Fibroblast of lung (primary cell): ENCODE measurements around the gene IBTK. TPM values are rescaled to one million over a fixed set of nuclear protein-coding genes. Genes with fewer than 3 reads are reported as not detected.

ENCODE experiments used
- DNase-seq, 2 donors: peaks; one replicate each; pipeline versions ENCODE4 v3.0.0 to v3.0.0-alpha.2; 2010; ENCODE audit warnings: low read depth in 2 of 2
- H2AFZ ChIP-seq: 2 replicates; pipeline ENCODE4 v1.5.1; 2012; ENCODE audit warnings: low read length, control low read depth, inconsistent platforms
- H3K27ac ChIP-seq: 2 replicates; pipeline ENCODE4 v1.5.1; 2011; ENCODE audit warnings: low read length, control low read depth; ENCODE audit not compliant: insufficient read depth
- H3K27me3 ChIP-seq: 2 replicates; pipeline ENCODE4 v1.5.1; 2011; ENCODE audit warnings: mild to moderate bottlenecking, low read length; ENCODE audit not compliant: control insufficient read depth, insufficient read depth
- H3K36me3 ChIP-seq: 2 replicates; pipeline ENCODE4 v1.5.1; 2011; ENCODE audit warnings: low read length; ENCODE audit not compliant: control insufficient read depth, insufficient read depth
- H3K4me1 ChIP-seq: 2 replicates; pipeline ENCODE4 v1.5.1; 2011; ENCODE audit warnings: low read length; ENCODE audit not compliant: control insufficient read depth, insufficient read depth; ENCODE audit errors: extremely low read depth
- H3K4me2 ChIP-seq: 2 replicates; pipeline ENCODE4 v1.5.1; 2011; ENCODE audit warnings: low read length, control low read depth; ENCODE audit not compliant: insufficient read depth; ENCODE audit errors: extremely low read depth
- H3K4me3 ChIP-seq, 4 experiments: fragments of 200-600 bp in 1 of 4; sonication (generic) in 1 of 4; replicated peaks in 1 of 4; 2 replicates each; pipeline ENCODE4 v1.5.1; 2011 to 2016; ENCODE audit warnings: low read length in 4 of 4, low read depth in 3 of 4, mild to moderate bottlenecking in 3 of 4, control low read depth in 2 of 4, inconsistent platforms in 1 of 4, mixed read lengths in 1 of 4; ENCODE audit not compliant: insufficient read depth in 1 of 4; ENCODE audit errors: control extremely low read depth in 1 of 4
- H3K79me2 ChIP-seq: 2 replicates; pipeline ENCODE4 v1.5.1; 2012; ENCODE audit warnings: mild to moderate bottlenecking, low read length, inconsistent platforms; ENCODE audit not compliant: control insufficient read depth, insufficient read depth
- H3K9ac ChIP-seq: 2 replicates; pipeline ENCODE4 v1.5.1; 2011; ENCODE audit warnings: mild to moderate bottlenecking, low read length, control low read depth; ENCODE audit not compliant: insufficient read depth
- H3K9me3 ChIP-seq: 2 replicates; pipeline ENCODE4 v1.5.1; 2012; ENCODE audit warnings: low read depth, low read length; ENCODE audit not compliant: control insufficient read depth, insufficient read depth
- H4K20me1 ChIP-seq: 2 replicates; pipeline ENCODE4 v1.5.1; 2011; ENCODE audit warnings: low read length; ENCODE audit not compliant: control insufficient read depth, insufficient read depth; ENCODE audit errors: extremely low read depth
- EZH2 ChIP-seq: IDR thresholded peaks from 2 replicates; pipeline ENCODE4 v1.5.1; 2012; ENCODE audit warnings: low read length, control low read depth, mild to moderate bottlenecking; ENCODE audit errors: missing control alignments
- polyA plus RNA-seq, 2 donors: library from polyadenylated mRNA; depleted of rRNA in 1 of 2; stranded (reverse) in 1 of 2; unstranded in 1 of 2; fragments of >200 nt; gene quantifications; 2 replicates each; pipeline ENCODE4 v1.2.1, GENCODE V29; 2011 to 2012; ENCODE audit warnings: missing spikeins in 1 of 2
- total RNA-seq: library from RNA; depleted of rRNA; stranded (reverse); fragments of >200 nt; gene quantifications from 2 replicates; pipeline ENCODE4 v1.2.1, GENCODE V29; 2014
- TF ChIP-seq, protein P1 (sequence below), 2 donors: IDR thresholded peaks in 1 of 2; conservative IDR thresholded peaks in 1 of 2; 1 replicate in 1 of 2; 2 replicates in 1 of 2; pipeline ENCODE4 v1.5.1; 2011 to 2012; ENCODE audit warnings: low read length in 2 of 2, control low read depth in 1 of 2, inconsistent platforms in 1 of 2, low read depth in 1 of 2, mild to moderate bottlenecking in 1 of 2

Gene IBTK
- total and polyA plus RNA-seq, 2 donors (not counting 1 experiment from before 2014, with no cell fraction given), result 36.0 to 66.9 TPM

DNA sequence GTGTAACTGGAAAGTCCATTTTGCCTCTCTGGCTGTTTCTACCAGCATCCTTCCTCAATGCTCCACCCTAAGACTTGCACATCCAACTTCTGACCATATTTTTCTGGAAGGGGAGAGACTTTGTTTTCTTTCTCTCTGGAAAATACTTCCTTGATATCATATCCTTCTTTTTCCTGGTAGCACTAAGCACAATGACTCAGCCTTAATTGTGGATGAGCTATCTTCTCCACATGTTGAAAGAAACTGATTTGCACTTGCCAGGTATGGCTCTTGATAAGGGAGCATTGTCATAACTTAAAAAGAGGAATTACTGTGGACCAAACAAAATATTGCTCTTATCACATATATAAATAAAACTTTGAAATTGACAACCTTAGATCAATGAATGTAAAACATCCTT lies 30.1 kb upstream of the IBTK start:
- H3K79me2 ChIP-seq, result no peaks in the 10 kb centered on the region

GRCh38 chr6:82275686-82276085 lies 28.1 kb upstream of the IBTK start:
- Histone ChIP-seq H3K27me3 (no peaks in the 10 kb centered on the region), H2AFZ (no peak overlapping the region), H3K79me2 (no peaks in the 10 kb centered on the region), H3K36me3 (no peaks in the 10 kb centered on the region), H3K4me1 (no peaks in the 10 kb centered on the region), H3K27ac (no peak overlapping the region), H3K4me2 (no peak overlapping the region), H3K4me3 (no peak overlapping the region), H3K9ac (no peak overlapping the region), H4K20me1 (no peaks in the 10 kb centered on the region), H3K9me3 (no peaks in the 10 kb centered on the region)
- no peak for DNase-seq
- TF ChIP-seq, protein P1, sequence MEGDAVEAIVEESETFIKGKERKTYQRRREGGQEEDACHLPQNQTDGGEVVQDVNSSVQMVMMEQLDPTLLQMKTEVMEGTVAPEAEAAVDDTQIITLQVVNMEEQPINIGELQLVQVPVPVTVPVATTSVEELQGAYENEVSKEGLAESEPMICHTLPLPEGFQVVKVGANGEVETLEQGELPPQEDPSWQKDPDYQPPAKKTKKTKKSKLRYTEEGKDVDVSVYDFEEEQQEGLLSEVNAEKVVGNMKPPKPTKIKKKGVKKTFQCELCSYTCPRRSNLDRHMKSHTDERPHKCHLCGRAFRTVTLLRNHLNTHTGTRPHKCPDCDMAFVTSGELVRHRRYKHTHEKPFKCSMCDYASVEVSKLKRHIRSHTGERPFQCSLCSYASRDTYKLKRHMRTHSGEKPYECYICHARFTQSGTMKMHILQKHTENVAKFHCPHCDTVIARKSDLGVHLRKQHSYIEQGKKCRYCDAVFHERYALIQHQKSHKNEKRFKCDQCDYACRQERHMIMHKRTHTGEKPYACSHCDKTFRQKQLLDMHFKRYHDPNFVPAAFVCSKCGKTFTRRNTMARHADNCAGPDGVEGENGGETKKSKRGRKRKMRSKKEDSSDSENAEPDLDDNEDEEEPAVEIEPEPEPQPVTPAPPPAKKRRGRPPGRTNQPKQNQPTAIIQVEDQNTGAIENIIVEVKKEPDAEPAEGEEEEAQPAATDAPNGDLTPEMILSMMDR (conservative IDR thresholded peaks at IDR 0.05 in 1 of 2, IDR thresholded peaks at IDR 0.05 in 1 of 2; ENCODE audit: low read depth in 1 of 2, low read length in 2 of 2), result no peak
- no peak for TF ChIP-seq EZH2

More for the DNA sequence above, 30.1 kb upstream of the IBTK start:
- no peak overlapping the region for H3K27ac ChIP-seq
- TF ChIP-seq, protein P1 (conservative IDR thresholded peaks at IDR 0.05 in 1 of 2, IDR thresholded peaks at IDR 0.05 in 1 of 2; ENCODE audit: low read depth in 1 of 2, low read length in 2 of 2), result no peak
- no peak for TF ChIP-seq EZH2
- H3K4me1 ChIP-seq, result no peaks in the 10 kb centered on the region
- H4K20me1 ChIP-seq, result no peaks in the 10 kb centered on the region
- no peak overlapping the region for H3K4me2 ChIP-seq
- no peaks in the 10 kb centered on the region for H3K9me3 ChIP-seq
- H3K27me3 ChIP-seq, result no peaks in the 10 kb centered on the region
- H3K36me3 ChIP-seq, result no peaks in the 10 kb centered on the region
- no peak overlapping the region for H3K9ac ChIP-seq
- no peak overlapping the region for H3K4me3 ChIP-seq
- no peak overlapping the region for H2AFZ ChIP-seq
- DNase-seq, result no peak

DNA sequence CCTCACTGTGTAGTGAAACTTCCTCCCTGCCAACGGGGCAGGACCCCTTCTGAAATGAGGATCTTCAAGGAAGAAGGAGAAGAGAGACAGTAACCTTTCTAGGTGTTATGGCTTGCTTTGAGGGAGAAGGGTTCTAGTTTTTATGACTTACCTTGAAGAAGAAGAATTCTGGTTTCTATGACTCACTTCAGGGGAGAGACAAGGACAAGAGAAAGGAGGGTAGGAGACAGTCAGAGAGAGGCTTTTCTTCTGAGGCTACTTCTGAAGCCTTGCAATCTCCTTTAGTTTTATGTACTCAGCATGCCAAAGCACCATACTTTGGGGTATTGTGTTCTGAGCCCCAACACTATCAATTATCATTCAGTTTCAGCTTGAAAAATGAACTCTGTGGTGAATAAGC lies 25.8 kb upstream of the IBTK start:
- DNase-seq, result no peak
- Histone ChIP-seq H3K4me1 (no peaks in the 10 kb centered on the region), H3K27ac (no peak overlapping the region), H3K9me3 (no peaks in the 10 kb centered on the region), H3K36me3 (no peaks in the 10 kb centered on the region), H3K9ac (no peak overlapping the region), H2AFZ (no peak overlapping the region), H4K20me1 (no peaks in the 10 kb centered on the region), H3K4me3 (no peak overlapping the region), H3K27me3 (no peaks in the 10 kb centered on the region), H3K79me2 (no peaks in the 10 kb centered on the region), H3K4me2 (no peak overlapping the region)
- TF ChIP-seq EZH2, result no peak
- TF ChIP-seq, protein P1 (conservative IDR thresholded peaks at IDR 0.05 in 1 of 2, IDR thresholded peaks at IDR 0.05 in 1 of 2; ENCODE audit: low read depth in 1 of 2, low read length in 2 of 2), result no peak
